Measurements from ENCODE around the gene HTT.

DNA sequence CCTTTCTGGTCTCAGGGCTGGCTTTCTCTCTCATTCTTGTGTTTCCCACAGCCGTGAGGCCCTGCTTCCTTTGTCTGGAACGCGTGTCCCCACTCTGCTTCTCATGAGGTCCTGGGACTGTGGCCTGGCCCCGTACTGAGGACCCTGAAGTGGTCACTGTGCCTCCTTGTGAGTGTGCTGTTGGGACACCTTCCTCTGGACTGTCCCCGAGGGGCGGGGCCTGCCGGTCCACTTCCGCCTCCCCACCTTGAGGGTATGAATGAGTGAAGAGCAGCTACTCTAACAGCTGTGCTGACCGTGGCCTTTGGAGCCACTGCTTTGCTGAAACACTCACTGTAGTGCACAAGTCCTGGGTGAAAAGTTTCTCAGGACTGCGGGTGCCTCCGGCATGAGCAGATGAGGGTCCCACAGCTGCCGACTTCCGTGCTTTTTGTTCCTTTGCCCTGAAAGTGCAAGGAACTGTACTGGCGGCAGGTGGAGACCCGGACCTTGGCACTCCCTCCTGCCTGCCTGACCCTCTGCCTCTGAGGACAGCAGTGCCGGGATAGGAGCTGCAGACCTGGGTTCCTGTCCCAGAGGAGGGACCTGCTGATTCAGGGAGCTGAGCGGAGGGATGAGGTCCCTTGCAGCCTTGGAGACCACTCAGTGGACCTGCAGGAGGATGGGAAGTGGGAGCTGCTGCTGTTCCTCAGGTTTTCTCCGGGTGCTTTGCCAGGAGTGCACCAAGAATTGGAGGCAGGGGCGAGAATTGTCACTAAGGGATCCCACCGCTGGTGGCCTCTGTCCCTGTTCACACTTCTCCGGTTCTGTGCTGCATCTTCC, 38.1 kb upstream of the HTT start:
- TF ChIP-seq NR2F2 (IDR thresholded peaks at IDR 0.05), result no peak
- TF ChIP-seq, protein P1, sequence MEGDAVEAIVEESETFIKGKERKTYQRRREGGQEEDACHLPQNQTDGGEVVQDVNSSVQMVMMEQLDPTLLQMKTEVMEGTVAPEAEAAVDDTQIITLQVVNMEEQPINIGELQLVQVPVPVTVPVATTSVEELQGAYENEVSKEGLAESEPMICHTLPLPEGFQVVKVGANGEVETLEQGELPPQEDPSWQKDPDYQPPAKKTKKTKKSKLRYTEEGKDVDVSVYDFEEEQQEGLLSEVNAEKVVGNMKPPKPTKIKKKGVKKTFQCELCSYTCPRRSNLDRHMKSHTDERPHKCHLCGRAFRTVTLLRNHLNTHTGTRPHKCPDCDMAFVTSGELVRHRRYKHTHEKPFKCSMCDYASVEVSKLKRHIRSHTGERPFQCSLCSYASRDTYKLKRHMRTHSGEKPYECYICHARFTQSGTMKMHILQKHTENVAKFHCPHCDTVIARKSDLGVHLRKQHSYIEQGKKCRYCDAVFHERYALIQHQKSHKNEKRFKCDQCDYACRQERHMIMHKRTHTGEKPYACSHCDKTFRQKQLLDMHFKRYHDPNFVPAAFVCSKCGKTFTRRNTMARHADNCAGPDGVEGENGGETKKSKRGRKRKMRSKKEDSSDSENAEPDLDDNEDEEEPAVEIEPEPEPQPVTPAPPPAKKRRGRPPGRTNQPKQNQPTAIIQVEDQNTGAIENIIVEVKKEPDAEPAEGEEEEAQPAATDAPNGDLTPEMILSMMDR (IDR thresholded peaks at IDR 0.05; ENCODE audit: low read depth, low read length, missing input control), result no peak
